OCI-LY7 (cell line): ENCODE results near the gene CERK.

ENCODE experiments used
- CTCF ChIP-seq: fragments of 200-600 bp; sonication (generic); conservative IDR thresholded peaks from 2 replicates; pipeline ENCODE4 v1.5.1; 2014; ENCODE audit warnings: mild to moderate bottlenecking, antibody characterized with exemption, low read length, moderate library complexity, mixed read lengths
- EZH2phosphoT487 ChIP-seq: fragments of 200-600 bp; sonication (generic); IDR thresholded peaks from 2 replicates; pipeline ENCODE4 v1.6.1; 2018; ENCODE audit warnings: low read depth, borderline replicate concordance, mild to moderate bottlenecking, mixed run types, antibody characterized with exemption, low read length, moderate library complexity, mixed read lengths

GRCh38 chr22:46687460-46687859 lies 50.6 kb downstream of the CERK start:
- TF ChIP-seq CTCF (no peak), EZH2phosphoT487 (no peak)
